Mesendoderm (in vitro differentiated cells): ENCODE data around the gene ZDHHC4.
A peak's percentile ranks its signal among the peaks of the same experiment; 100 is the strongest.
"Not testable (repeated sequence)": the region's sequence is repeated elsewhere in the genome, so short reads cannot be mapped to it uniquely, and the experiment has no call there.

Source experiments
- DNase-seq: peaks from one replicate; pipeline ENCODE4 v3.0.0; 2013
- H2AK5ac ChIP-seq: 2 replicates; pipeline ENCODE4 v1.6.1; 2013; ENCODE audit warnings: low read length, inconsistent platforms
- H2BK120ac ChIP-seq: 2 replicates; pipeline ENCODE4 v1.6.1; 2013; ENCODE audit warnings: low read depth, mild to moderate bottlenecking, low read length, moderate library complexity, mixed read lengths
- H2BK15ac ChIP-seq: replicated peaks from 2 replicates; pipeline ENCODE4 v1.6.1; 2013; ENCODE audit warnings: low read depth, mild to moderate bottlenecking, moderate library complexity
- H2BK5ac ChIP-seq: 2 replicates; pipeline ENCODE4 v1.6.1; 2013; ENCODE audit warnings: low read length, inconsistent platforms
- H3K18ac ChIP-seq: 2 replicates; pipeline ENCODE4 v1.6.1; 2013; ENCODE audit warnings: mild to moderate bottlenecking, low read length, mixed read lengths
- H3K23ac ChIP-seq: one replicate; pipeline ENCODE4 v1.6.1; 2013; ENCODE audit warnings: low read length
- H3K27ac ChIP-seq: 2 replicates; pipeline ENCODE4 v1.5.1; 2013; ENCODE audit warnings: low read depth, mild to moderate bottlenecking, inconsistent platforms, low read length, moderate library complexity
- H3K27me3 ChIP-seq: 2 replicates; pipeline ENCODE4 v1.6.1; 2013; ENCODE audit warnings: low read length, control low read depth, mild to moderate bottlenecking, inconsistent platforms; ENCODE audit not compliant: insufficient read depth, poor library complexity
- H3K36me3 ChIP-seq: 2 replicates; pipeline ENCODE4 v1.6.1; 2013; ENCODE audit warnings: low read length, inconsistent platforms; ENCODE audit not compliant: control insufficient read depth, insufficient read depth
- H3K4ac ChIP-seq: one replicate; pipeline ENCODE4 v1.6.1; 2013; ENCODE audit warnings: low read depth, mild to moderate bottlenecking, low read length, moderate library complexity
- H3K4me1 ChIP-seq: 2 replicates; pipeline ENCODE4 v1.6.1; 2013; ENCODE audit warnings: low read depth, low read length, inconsistent platforms; ENCODE audit not compliant: control insufficient read depth
- H3K4me2 ChIP-seq: 2 replicates; pipeline ENCODE4 v1.6.1; 2013; ENCODE audit warnings: low read length
- H3K4me3 ChIP-seq: 2 replicates; pipeline ENCODE4 v1.5.1; 2013; ENCODE audit warnings: mild to moderate bottlenecking, low read length
- H3K56ac ChIP-seq: one replicate; pipeline ENCODE4 v1.6.1; 2013; ENCODE audit warnings: low read length
- H3K79me1 ChIP-seq: 2 replicates; pipeline ENCODE4 v1.6.1; 2013; ENCODE audit warnings: low read length, inconsistent platforms
- H3K79me2 ChIP-seq: 2 replicates; pipeline ENCODE4 v1.6.1; 2013; ENCODE audit warnings: mild to moderate bottlenecking, low read length; ENCODE audit not compliant: control insufficient read depth, insufficient read depth
- H3K9ac ChIP-seq: 2 replicates; pipeline ENCODE4 v1.6.1; 2013; ENCODE audit warnings: low read length, inconsistent platforms
- H4K5ac ChIP-seq: one replicate; pipeline ENCODE4 v1.6.1; 2013; ENCODE audit warnings: low read length
- H4K8ac ChIP-seq: one replicate; pipeline ENCODE4 v1.6.1; 2013; ENCODE audit warnings: low read depth, mild to moderate bottlenecking, control low read depth, low read length, moderate library complexity
- WGBS: extraction: QIAGEN DNeasy Blood & Tissue Kit; methylation state at CpG from one replicate; pipeline ENCODE4 v1.1.7; 2013; ENCODE audit warnings: low lambda C conversion rate, missing lambda C conversion rate; ENCODE audit not compliant: insufficient coverage; ENCODE audit errors: extremely low coverage; 5-methylcytosine and 5-hydroxymethylcytosine counted together

ZDHHC4 gene

DNA sequence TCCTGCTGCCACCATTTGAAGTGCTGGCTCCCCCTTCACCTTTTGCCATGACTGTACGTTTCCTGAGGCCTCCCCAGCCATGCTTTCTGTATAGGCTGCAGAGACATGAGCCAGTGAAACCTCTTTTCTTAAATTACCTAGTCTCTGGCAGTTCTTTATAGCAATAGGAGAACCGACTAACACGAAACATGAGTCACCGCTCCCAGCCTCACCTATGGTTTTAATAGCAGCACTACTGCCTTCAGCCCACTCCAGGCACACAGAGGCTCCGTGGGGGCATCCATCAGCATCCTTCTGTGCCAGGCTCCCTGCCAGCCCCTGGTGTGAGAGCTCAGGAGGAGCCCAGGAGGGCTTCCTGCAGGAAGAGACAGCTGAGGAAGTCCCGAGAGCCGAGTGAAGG lies 54.4 kb downstream of the ZDHHC4 start:
- no peak overlapping the region for H4K5ac ChIP-seq
- no peak overlapping the region for H2BK120ac ChIP-seq
- WGBS, result no CpG with 5 or more reads among the region's 7 CpGs
- no peaks in the 10 kb centered on the region for H3K36me3 ChIP-seq
- H3K27ac ChIP-seq, result no peak overlapping the region
- no peak overlapping the region for H3K23ac ChIP-seq
- H3K79me1 ChIP-seq, result no peaks in the 10 kb centered on the region
- no peak for DNase-seq
- no peak overlapping the region for H2AK5ac ChIP-seq
- H3K9ac ChIP-seq, result no peak overlapping the region
- H2BK15ac ChIP-seq, result no peak overlapping the region
- no peak overlapping the region for H2BK5ac ChIP-seq
- no peaks in the 10 kb centered on the region for H3K79me2 ChIP-seq
- H3K56ac ChIP-seq, result no peak overlapping the region
- no peak overlapping the region for H3K4me2 ChIP-seq
- no peak overlapping the region for H4K8ac ChIP-seq
- H3K18ac ChIP-seq, result no peak overlapping the region
- H3K4ac ChIP-seq, result no peak overlapping the region
- no peak overlapping the region for H3K4me3 ChIP-seq
- no peaks in the 10 kb centered on the region for H3K27me3 ChIP-seq
- no peaks in the 10 kb centered on the region for H3K4me1 ChIP-seq

DNA sequence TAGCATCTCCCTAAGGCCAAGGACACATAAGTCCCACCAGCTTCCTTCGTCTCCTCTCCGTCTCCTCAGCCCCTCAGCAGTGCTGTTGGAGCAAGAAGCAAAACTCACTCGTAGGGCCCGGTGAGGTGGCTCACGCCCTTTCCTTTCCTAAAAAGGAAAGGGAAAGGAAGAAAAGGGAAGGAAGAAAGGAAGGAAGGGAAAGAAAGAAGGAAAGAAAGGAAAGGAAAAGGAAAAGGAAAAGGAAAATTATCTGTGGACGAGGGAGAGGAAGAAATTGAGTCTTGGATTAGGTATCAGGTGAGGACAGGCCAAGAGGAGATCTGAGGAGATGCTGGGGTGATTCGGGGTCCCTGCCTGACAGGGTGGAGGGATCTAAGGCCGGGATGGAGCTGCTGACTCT lies 56.8 kb downstream of the ZDHHC4 start:
- H3K56ac ChIP-seq, result no peak overlapping the region
- H2BK120ac ChIP-seq, result no peak overlapping the region
- no peaks in the 10 kb centered on the region for H3K4me1 ChIP-seq
- DNase-seq, result no peak
- H3K4me2 ChIP-seq, result no peak overlapping the region
- H3K9ac ChIP-seq, result no peak overlapping the region
- H3K18ac ChIP-seq, result no peak overlapping the region
- H3K27me3 ChIP-seq, result no peaks in the 10 kb centered on the region
- H2AK5ac ChIP-seq, result no peak overlapping the region
- H3K79me1 ChIP-seq, result no peaks in the 10 kb centered on the region
- H2BK15ac ChIP-seq, result no peak overlapping the region
- no peaks in the 10 kb centered on the region for H3K79me2 ChIP-seq
- H2BK5ac ChIP-seq, result no peak overlapping the region
- WGBS, result no CpG with 5 or more reads among the region's 8 CpGs
- H3K4me3 ChIP-seq, result no peak overlapping the region
- H4K5ac ChIP-seq, result no peak overlapping the region
- H4K8ac ChIP-seq, result no peak overlapping the region
- no peaks in the 10 kb centered on the region for H3K36me3 ChIP-seq
- no peak overlapping the region for H3K27ac ChIP-seq
- H3K4ac ChIP-seq, result no peak overlapping the region
- no peak overlapping the region for H3K23ac ChIP-seq

DNA sequence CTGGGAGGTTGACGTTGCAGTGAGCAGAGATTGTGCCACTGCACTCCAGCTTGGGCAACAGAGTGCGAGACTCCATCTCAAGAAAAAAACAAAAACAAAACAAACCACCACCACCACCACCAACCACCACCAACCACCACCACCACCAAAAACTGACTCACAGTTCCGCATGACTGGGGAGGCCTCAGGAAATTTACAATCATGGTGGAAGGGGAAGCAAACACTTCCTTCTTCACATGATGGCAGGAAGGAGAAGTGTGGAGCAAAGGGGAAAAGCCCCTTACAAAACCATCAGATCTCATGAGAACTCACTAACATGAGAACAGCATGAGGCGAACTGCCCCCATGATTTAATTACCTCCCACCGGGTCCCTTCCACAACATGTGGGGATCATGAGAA lies 57.7 kb downstream of the ZDHHC4 start:
- not testable (repeated sequence) for H3K23ac ChIP-seq, H3K4me3 ChIP-seq, H3K56ac ChIP-seq, H3K79me2 ChIP-seq, DNase-seq, H3K18ac ChIP-seq, H3K9ac ChIP-seq, H2AK5ac ChIP-seq, H3K4me1 ChIP-seq, H3K27ac ChIP-seq, H3K36me3 ChIP-seq, H4K5ac ChIP-seq, H3K4me2 ChIP-seq, H2BK15ac ChIP-seq, H2BK5ac ChIP-seq, H3K27me3 ChIP-seq, H3K4ac ChIP-seq, H3K79me1 ChIP-seq, H4K8ac ChIP-seq, H2BK120ac ChIP-seq
- WGBS, result no CpG with 5 or more reads among the region's 5 CpGs

DNA sequence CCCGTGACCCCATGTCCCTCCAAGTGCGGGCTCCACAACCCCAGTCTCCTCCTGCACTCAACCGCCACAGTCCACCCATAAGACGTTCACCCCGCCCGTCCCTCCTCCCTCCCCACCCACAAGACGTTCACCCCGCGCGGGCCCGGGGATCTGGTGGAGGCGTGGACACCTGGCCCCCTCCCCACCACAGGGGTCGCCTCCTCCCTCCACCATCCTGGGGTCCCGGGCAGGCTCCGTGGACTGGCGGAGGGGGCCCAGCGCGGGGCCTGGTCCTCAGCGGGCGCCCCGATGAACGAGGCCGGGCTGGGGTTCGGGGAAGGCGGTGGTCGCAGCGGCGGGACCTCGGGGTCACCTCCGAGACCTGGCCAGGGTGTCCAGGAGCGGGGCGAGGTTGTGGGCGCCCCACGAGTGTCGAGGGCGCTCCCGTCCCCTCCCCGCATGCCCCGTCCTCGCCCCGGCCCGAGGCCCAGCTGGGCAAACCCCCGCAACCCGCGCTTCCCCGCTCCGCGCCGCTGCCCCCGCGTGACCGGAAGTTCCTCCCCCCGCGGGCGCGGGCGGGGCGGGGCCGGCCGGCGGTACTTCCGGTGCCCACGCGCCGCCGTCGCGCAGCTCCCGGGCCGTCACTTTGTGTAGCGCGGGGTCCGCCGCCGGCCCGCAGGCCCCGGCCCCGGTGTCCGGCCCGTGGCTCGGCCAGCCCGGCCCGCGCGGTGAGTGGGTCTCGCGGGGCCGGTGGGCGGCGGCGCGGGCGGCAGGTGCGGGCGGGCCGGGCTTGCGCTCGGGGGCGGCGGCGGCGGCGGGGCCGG lies 59.7 kb downstream of the ZDHHC4 start, which contains the start of gene ZNF316:
Gene ZNF316, plus strand, starts transcription at position 578 of the 803 bp plus-strand sequence. CDS start 5,092 bp downstream, outside the sequence.
- peak within 1 kb of the TSS; percentile 71 for H3K4ac ChIP-seq
- H3K27me3 ChIP-seq, result no peaks in the 10 kb centered on the region
- DNase-seq, result no peak
- no peak within 1 kb of the TSS for H2BK15ac ChIP-seq
- peak within 1 kb of the TSS; percentile 46 for H2BK120ac ChIP-seq
- peak within 1 kb of the TSS; percentile 60 for H3K4me2 ChIP-seq
- WGBS, result no CpG with 5 or more reads among the region's 104 CpGs
- H3K27ac ChIP-seq, result no peak within 1 kb of the TSS
- H2AK5ac ChIP-seq, result no peak within 1 kb of the TSS
- H3K56ac ChIP-seq, result peak within 1 kb of the TSS; percentile 82
- no peak within 1 kb of the TSS for H2BK5ac ChIP-seq
- H3K23ac ChIP-seq, result no peak within 1 kb of the TSS
- H4K8ac ChIP-seq, result peak within 1 kb of the TSS; percentile 97
- H4K5ac ChIP-seq, result no peak within 1 kb of the TSS
- peak within 1 kb of the TSS; percentile 54 for H3K4me3 ChIP-seq
- H3K79me1 ChIP-seq, result peaks cover 4% of the 10 kb centered on the region
- no peaks in the 10 kb centered on the region for H3K36me3 ChIP-seq
- H3K4me1 ChIP-seq, result no peaks in the 10 kb centered on the region
- peak within 1 kb of the TSS; percentile 68 for H3K9ac ChIP-seq
- no peaks in the 10 kb centered on the region for H3K79me2 ChIP-seq
- peak within 1 kb of the TSS; percentile 89 for H3K18ac ChIP-seq

DNA sequence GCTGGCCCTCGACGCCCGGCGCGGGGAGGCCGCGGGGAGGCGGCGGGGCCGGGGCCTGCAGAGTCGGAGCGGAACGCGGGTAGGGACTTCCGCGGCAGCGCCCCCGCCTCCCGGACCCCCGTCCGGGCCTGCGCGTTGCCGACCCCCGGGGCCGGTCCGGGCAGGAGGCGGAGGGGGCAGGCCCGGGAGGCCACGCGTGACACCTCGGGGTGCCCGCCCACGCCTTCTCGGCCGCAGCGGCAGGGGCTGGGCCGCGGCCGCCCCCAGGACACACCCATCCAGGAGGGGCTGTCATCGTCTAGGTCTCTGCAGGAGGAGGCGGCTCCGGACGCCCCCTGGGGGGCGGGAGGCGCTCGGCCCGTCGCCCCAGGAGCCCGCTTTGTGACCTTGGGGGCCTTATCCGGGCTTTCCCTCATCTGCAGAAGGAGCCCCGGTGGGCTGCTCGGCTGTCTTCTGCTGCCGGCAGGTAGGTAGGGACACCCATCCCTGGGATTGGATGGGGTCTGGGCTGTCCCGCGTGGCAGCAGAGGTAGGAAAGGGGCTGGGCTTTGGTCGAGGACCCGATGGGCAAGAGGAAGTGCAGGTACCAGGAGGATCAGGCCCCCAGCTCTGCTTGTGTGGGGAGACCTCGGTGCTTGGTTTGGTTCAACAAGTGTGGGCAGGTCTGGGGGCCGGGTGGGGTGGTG lies 60.4 kb downstream of the ZDHHC4 start:
- Histone ChIP-seq H2BK5ac (no peak overlapping the region), H3K23ac (no peak overlapping the region), H3K27ac (no peak overlapping the region), H3K36me3 (no peaks in the 10 kb centered on the region), H2BK15ac (no peak overlapping the region), H3K79me1 (peaks cover 4% of the 10 kb centered on the region), H4K8ac (no peak overlapping the region), H3K79me2 (no peaks in the 10 kb centered on the region), H4K5ac (no peak overlapping the region), H2AK5ac (no peak overlapping the region), H3K4me2 (peak overlapping the region; percentile 60), H3K56ac (peak overlapping the region; percentile 82), H3K4ac (peak overlapping the region; percentile 71), H3K18ac (peak overlapping the region; percentile 89), H3K27me3 (no peaks in the 10 kb centered on the region), H3K9ac (peak overlapping the region; percentile 68), H3K4me3 (peak overlapping the region; percentile 54), H2BK120ac (no peak overlapping the region), H3K4me1 (no peaks in the 10 kb centered on the region)
- DNase-seq, result peak; percentile 46
- WGBS, result no CpG with 5 or more reads among the region's 60 CpGs
